GM19455 (cell line): ENCODE measurements around the gene LOC101059915.

ENCODE experiments used
- ATAC-seq: cut with Tn5 transposase; IDR thresholded peaks from one replicate; pipeline ENCODE4 v1.9.1; 2021; ENCODE audit not compliant: unreplicated experiment

LOC101059915 gene

DNA sequence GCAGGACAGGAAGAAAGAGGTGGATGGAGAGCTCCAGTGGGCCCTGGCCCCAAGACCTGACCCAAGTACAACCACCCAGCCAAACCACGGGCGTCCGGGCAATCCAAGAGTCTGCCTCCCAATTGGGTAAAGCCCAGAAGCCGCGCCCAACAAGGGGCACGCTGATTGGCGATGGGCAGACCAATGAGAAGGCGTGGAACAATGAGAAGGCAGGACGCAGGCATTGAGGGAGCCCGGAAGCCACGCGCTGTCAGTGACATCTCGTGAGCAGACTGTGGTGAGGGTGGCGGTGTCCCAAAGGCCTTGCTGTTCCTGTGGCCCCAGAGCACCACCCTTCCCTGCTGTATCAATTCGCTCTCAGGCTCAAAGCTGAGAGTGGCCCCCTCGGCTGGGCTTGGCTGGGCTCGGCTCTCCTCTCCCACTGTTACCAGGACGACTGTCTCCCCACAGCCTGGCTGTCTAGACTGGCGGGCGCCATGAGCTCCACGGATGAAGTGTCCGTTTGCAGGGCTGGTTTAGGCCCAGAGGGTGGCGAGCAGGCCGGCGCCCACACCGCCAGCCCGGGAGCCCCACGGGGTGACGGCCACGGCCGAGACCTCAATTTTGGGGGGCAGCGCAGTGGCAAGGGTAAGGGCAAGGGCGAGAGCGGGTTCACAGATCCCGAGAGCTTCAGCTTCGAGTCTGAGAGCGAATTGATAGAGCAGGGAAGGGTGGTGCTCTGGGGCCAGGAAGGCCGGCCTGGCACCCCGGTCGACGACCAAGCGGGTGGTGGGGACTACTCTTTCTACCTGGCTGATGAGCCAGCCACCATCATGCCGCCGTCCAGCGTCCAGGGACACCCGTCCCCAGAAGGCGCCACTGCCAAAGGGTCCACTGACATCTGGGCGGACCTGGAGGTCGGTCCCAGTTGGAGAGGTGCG, at the start of gene LOC101059915:
Gene LOC101059915 (plus strand): TSS at position 219 of the 920 bp plus-strand sequence.
- no peak for ATAC-seq

DNA sequence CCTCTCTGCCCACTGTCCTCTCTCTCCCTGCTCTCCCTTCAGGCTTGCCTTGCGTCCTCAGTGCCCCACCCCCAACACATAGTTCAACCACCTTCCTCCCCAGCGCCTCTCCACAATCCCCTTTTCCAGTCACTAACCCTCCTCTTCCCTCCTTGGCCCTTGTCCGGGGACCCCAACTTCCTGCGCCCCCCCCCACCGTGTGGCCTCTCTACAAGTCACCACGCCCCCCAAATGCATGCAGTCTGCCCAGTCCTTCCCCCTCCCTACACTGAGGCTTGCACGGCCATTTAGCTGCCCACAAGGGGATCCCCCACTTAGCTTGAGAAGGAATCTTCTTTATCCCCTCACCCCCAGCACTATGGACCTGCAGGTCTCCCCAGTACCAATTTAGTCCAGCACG, 49.6 kb upstream of the LOC101059915 start:
- no peak for ATAC-seq

DNA sequence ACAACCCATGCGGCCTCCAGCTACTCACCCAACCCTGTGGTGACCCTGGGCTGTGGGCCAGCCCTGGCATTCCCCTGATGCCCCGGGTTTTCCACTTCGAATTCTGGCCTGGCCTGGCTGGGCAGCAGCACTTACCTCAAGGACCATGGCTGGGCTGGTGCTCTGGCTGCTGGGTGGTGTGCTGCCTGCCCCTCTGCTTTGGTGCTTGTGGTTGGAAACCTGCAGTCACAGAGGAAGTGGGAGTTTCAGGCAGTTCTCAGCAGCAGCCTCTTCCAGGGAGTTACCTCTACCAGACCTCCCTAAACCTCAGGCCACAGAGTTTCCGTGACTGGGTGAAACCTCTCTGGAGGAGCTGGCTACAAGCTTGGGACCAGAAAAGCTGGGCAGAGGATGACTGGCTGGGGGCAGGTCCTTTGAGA, 49.0 kb upstream of the LOC101059915 start, which contains the start of gene CXCR3:
Gene CXCR3 (minus strand): TSS at position 209 of the 419 bp plus-strand sequence. CDS start 62 bp downstream, at position 147.
- ATAC-seq: peak; percentile 66

DNA sequence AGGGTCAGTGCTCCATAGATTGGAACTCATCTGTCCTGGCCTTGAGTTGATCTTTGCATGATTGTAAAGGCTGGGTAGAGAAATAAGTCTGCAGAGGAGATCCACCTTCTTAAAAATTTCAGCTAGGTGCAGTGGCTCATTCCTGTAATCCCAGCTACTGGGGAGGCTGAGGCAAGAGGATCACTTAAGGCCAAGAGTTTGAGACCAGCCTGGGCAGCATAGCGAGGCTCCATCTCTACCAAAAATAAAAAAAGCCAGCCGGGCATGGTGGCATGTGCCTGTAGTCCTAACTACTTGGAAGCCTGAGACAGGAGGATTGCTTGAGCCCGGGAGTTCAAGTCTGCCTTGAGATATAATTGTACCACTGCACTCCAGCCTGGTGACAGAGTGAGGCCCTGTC, 48.6 kb upstream of the LOC101059915 start:
- no peak for ATAC-seq

DNA sequence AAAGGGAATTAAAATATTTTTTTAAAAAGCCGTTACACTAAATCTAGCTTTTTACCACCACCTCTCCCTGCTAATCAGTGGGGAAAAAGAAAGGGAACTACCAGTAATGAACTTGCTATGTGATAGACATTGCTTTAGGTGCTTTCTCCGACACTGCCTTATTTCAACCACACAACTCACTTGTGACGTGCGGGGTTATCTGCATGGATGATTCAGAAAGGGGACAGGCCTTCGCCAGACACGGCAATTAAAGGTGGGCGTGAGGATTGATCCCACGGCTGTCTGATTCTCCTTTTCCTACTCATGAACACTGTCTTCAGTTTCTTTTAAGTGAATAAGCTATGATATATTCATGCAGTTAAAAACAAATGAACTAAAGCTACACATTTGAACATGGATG, 48.2 kb upstream of the LOC101059915 start:
- ATAC-seq: no peak

DNA sequence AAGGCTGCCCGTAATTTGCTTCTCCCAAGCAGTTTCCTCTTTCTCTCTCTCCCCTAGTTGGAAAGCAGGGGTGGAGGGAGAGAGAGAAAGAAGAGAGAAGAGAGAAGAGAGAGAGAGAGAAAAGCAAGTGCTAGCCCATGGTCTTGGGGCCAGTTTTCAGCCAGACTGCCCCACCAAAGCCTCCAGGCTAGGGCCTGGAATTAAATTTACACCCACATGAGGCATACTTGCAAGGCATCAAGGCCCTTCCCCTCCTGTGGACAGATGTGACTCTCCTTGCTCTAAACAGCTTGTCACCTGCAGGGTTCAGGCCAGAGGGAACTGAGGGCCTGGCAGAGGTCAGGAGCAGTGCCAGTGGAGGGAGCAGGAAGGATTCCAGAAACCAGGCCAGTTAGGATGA, 47.4 kb upstream of the LOC101059915 start:
- ATAC-seq: no peak

DNA sequence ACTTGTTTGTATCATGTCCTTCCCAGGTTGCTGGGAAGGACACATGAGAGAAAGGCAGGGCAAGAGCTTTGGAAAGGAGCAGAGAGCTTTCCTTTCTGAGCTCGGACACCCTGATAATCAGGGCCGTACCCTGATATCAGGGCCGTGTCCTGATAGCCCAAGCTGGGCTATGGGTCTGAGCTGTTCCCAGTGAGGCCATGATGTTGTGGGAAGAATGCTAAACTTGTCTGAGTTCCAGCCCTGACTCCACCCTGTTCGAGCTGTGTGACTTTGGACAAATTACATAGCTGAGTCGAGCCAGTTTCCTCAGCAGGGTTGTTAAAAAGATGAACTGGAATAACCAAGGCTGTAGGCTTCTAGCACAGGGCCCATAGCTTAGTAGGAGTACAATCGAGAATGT, 45.7 kb upstream of the LOC101059915 start:
- no peak for ATAC-seq

DNA sequence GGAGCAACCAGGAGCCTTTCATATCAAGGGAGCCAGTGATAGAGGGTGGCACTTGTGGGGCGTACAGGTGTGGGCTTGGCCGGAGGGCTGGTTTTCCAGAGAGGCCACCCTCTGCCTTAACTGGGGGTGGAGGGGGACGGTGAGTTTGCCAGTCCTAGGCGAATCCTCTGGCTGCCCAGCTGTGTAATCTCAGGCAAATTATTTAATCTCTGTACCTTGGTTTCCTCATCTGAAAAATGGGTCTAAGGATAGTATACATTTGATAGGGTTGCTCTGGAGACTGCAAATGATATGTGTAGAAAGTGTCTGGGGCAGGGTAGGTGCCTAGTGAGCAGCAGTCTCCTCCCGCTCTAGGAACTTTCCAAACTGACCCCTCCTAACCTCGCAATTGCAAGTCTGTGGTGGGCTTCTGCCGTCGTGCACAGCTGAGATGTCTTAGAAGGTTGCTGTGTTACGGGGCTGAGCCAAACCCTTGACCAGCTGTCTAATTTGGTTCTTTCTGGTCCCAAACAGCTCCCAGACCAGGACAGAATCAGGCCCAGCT, 45.2 kb upstream of the LOC101059915 start:
- ATAC-seq: no peak

DNA sequence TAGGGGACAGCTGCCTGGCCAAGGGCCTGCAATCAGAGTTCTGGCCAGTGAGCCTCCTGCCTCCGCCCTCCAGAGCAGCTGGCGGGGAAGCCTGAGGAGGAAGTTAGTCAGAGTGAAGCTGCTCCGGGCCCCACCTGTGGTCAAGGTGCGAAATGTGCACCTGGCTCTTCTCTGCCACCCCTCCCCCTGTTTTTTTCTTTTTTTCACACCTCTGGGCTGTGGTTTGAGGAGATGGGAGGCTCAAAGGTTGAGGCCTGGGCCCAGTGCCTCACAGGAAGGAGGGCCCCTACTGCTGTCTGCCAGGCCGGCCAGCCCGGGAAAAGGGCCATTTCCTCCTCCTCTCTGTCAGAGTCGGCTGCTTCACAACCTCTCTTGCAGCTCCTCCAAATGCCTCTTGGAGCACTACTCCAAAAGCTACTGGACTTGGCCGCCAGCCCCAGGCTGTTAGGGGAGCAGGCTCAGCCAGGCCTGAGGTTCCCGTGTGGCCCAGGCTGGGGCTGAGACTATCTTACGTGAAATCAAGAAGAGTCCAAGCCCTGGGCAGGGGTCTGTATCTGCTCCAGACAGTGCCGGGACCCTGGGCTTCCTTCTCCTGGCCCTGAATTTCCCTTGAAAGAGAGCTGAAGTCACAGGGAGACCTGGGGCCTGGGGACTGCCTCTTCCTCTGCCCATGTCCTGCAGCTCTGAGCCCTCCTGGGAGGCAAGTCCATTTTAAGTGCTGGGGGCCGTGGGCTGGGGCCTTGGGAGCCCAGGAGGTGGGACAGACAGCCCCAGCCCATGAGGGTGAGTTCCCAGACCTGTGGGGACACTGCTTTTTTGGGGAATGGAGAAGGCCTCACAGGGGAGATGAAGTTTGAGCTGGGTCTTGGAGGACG, 44.5 kb upstream of the LOC101059915 start:
- peak; percentile 45 for ATAC-seq

DNA sequence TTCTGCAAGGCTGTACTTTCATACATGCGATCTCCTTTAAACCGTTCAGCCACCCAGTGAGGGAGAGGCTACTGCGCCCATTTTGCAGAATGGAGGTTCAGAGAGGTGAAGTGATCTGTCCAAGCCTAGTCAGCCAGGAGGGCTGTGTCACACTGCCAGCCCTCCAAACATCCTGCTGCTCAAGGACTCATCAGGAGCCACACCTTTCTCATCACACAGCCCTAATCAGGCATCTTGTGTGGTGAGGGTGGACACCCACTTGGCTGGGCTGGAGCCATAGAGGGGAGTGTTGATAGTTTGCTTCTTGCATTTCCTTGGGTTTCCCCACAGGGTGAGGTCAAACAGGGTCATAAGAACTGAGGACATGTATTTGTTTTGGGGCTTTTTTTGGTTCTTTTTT, 43.6 kb upstream of the LOC101059915 start:
- no peak for ATAC-seq

DNA sequence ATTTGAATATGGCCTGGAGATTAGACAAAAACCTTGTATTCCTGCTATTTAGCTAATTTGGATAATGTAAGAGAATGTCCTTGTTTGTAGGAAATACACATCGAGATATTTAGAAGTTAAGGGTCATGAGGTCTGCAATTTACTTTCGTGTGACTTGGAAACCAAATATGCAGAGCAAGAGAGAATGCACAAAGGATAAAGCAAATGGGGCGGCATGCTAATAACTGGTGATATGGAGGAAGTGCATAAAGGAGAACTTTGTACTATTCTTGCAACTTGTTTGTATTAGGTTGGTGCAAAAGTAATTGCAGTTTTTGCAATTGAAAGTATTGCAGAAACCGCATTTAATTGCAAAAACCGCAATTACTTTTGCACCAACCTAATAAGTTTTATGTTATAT, 41.9 kb upstream of the LOC101059915 start:
- no peak for ATAC-seq

DNA sequence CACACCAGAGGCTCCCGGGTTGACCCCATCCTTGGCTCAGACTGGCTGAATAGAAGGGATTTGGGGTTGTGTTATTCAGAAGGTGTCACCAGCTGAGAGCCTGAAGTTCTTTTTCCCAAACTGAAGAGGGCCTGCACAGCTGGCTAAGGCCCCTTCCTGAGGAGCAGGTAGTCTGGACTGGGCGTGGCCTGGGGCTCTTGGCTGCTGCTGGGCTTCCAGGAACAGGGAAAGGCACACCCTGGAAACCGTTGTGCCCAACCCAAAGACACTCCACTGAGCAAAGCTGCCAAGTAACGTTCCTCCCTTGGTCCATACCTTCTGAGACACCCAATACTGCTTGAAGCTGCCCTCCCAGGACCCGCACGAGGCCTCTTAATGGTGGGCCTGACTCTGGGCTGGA, 40.8 kb upstream of the LOC101059915 start:
- ATAC-seq: no peak

DNA sequence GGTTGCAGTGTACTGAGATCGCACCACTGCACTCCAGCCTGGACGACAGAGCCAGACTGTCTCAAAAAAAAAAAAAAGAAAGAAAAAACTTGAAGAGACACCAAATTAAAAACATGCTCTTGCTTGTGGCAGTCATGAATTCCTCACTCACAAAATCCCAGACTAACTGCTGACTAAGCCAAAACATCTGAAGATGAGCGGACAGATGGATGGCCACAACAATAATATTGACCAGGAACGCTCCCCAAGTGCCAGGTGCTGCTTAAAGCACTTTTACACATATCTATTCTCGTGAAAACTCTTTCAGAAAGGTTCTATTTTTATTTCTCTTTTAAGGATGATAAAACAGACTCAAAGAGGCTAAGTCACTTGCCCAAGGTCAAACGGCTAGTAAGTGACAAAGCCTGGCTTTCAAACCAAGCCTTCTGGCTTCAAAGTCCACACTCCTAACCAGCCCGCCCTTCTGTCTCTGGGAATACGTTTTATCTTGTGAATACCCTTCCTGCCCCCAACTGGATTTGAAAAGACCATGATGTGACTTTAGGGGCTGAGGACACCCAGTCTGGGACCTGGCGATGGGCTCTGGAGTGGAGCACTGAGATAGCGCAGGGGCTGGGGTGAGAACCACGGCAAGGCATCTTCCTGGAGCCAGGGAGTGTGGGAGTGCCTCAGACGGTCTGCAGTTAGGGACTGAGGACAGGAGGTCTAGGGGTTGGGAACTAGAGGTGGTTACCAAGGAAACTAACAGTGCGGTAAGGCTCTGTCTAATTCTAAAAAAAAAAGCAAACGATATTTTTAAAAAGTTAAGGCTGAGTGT, 39.5 kb upstream of the LOC101059915 start:
- ATAC-seq: no peak

DNA sequence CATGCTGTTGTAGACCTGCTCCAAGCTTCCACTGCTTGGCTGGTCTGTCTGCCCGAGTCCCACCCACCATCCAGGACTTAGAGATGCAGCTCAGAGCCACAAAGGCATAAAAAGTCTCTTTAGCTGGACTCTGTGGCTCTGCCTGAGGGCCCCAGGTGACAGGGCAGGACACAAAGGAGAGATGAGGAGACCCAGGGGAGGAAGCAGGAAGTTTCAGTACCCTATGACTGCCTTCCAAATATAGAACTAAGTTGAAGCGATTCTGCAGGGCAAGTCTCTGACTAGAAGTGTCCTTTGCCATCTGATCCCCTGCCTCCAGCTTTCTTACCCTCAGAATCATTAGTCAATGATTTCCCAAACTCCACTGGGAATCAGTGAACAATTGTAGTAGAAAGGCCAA, 37.9 kb upstream of the LOC101059915 start:
- ATAC-seq: no peak

DNA sequence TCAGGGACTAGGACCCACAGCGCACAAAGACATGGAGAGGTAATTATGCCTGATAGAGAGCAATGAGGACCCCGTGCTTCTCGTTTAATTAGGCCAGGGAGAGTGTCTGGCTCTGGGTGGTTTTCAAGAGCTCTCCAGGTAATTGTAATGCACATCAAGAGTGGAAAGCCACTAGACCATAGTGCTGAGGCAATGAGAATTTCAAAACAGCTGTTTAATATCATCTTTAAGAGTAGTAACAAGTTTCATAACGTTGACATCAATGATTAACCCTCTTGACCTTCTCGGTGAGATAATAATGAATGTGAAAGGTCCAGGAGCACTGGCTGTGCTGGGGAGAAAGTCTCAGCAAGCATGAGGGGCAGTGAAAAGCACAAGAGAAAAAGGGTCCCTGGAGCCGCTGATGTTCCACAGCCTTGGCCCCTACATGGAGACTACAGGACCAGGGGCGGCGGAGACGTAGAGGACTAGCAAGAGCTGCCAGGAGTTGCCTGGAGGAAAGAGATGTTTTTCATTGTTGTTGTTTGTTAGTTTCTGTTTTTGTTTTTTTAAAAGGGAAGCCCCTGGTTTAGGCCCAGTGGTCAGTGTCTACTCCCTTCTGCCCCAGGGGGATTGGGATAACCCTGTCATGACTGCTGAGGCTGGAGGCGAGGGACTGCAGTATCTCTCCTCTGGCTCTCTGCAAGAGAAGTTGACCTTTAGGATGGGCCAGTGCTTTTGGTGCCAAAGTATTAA, 34.3 kb upstream of the LOC101059915 start:
- ATAC-seq: no peak

DNA sequence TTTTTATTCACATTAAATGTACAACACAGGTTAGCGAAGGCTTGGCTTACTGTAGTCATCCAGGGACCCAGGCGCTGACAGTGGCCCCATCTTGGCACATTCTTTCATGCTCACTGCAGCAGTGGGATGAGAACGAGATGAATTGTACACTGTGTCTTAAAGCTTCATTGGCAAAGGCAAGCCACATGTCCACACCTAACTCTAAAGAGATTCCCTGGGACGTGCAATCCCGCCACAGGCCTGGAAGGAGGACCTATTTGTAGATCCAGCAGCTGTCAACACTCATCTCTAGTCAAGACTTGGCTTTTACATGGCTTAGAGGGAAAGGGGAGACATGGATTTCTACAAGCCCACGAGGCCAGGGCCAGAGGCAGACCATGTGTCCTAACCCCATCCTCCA, 33.0 kb upstream of the LOC101059915 start:
- no peak for ATAC-seq

DNA sequence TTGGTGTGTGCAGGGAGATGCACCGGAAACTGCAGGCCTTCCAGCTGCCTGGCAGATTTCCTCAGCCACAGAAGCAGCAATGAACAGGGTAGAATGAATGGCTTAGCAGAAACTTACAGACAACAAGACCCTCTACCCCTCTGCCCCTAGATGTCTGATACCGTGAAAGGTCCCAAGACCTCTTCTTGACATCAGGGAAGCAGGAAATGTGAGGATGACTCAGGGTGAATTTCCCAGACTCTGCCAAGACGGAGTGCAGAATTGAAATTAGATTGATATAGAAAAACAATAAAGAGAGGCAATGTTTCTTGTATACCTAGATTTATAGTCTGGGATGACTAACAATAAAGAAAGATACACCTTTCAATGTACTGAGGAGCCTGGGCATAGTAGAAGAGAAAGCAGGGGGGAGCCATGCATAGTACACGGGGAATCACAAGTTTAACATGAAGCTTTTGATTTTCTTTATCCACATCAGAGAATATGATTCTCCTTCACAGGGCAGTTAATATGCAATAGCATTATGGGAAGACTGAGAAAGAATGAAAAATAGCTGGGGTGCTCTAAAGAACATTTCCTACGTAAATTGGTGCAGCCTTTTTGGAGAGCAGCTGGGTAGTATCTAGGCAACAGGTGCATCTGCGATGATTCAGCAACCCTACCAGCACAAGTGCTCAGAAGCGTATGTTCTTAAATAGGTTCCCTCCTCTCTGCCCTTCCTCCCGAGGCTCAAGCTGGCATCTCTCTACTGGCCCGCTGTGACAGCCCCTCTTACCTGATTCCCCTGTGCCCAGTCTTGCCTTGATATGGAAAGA, 30.7 kb upstream of the LOC101059915 start:
- no peak for ATAC-seq

DNA sequence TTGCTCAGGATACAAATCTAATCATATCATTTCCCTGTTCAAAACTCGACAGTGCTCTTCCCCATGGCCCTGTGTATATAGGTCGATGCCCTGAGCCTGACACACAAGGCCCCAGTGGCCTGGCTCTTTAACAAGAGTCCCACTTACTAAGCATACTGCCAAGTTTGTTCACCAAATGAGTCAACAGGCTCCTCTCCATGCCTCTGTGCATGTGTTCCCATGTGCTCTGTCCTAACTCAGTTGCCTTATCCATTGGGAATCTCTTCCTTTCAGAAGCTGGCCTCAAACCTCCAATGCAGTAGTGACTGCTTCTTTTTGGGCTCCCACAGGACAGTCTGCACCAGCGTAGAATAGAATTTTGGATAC, 30.1 kb upstream of the LOC101059915 start:
- no peak for ATAC-seq

DNA sequence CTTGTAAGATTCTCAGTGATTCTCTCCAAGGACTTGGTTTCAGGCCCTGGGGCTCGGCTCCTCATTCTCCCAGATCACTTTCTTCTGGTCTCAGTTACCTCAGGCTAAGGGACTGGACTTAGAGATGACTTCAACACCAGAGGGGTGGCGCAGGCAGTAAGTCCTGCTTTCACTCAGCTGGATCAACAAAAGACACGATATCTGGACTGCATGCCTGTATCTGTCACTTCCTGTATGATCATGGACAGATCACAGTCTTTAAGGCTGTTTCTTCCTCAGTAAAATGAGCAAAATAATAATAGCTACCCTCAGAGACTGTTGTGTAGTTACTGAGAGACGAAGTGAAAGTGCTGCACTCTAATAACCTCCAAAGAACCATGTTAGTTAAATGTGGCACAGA, 29.5 kb upstream of the LOC101059915 start:
- ATAC-seq: peak; percentile 52
